DOHH2 (cell line): ENCODE data around the gene IFI35.

Experiments used
- CTCF ChIP-seq: fragments of 200-600 bp; sonication (generic); IDR thresholded peaks from one replicate; pipeline ENCODE4 v1.5.1; 2014; ENCODE audit warnings: antibody characterized with exemption, mild to moderate bottlenecking, low read depth, low read length; ENCODE audit not compliant: poor library complexity, severe bottlenecking
- EZH2phosphoT487 ChIP-seq: fragments of 200-600 bp; sonication (generic); IDR thresholded peaks from 2 replicates; pipeline ENCODE4 v1.6.1; 2017; ENCODE audit warnings: borderline replicate concordance, mild to moderate bottlenecking, antibody characterized with exemption, low read length, moderate library complexity, mixed read lengths

GRCh38 chr17:43016216-43016615 lies 9.6 kb downstream of the IFI35 start:
- TF ChIP-seq CTCF (no peak), EZH2phosphoT487 (no peak)
